UCSD-AML1 (cell line): Measurements from ENCODE around the gene CEP85L.

Experiments used
- DNase-seq: peaks from one replicate; lab custom pipeline; 2025; ENCODE audit not compliant: unreplicated experiment; lab: John Stamatoyannopoulos, UW

CEP85L gene

DNA sequence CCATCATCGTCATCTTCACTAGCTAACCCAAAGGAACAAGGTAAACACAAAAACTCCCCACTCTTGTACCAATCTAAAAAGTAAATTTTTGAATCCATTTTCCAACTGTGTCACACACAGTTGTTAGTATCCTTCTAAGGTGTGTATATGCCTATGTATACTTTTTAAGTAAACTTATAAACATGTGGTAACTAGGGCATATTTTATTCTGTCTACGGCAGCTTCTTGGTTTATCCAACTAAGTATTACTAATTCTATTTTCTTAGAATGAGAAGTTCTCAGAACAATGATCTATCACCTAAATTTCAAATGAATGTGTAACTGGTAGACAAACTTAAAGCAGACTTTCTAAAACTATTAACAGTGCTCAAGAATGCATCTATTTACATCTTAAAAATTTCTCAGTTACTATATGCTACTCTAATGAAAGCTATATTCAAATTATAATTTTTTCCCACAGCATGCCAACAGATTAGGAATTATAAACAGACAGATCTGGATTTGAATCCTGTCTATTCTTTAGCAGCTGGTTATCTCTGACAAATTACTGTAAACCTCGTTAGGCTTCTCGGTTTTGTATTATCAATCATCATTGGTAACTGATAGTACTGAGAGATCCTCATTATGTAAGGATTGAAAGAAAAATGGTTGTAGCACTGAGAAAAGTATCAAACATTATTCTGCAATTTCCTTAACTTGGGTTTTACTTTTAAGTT, 105.1 kb downstream of the CEP85L start:
- no peak for DNase-seq

DNA sequence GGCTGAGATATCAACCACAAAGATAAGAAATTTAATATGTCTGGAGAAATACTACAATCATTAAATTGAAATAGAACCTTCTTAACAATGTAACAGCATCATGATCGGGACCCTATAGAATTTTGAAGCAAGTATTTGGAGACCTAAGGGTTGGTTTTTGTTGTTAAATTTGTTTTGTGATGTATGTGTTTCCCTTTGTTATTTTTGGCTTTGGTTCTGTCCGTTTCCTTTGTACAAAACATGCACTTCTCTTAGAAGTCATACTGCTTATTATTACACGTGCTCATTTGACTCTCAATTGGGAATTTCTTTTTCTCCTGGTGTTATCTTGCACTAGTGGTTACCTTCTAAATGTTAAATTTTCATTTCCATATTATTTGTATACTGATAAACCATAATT, 107.3 kb downstream of the CEP85L start:
- no peak for DNase-seq

DNA sequence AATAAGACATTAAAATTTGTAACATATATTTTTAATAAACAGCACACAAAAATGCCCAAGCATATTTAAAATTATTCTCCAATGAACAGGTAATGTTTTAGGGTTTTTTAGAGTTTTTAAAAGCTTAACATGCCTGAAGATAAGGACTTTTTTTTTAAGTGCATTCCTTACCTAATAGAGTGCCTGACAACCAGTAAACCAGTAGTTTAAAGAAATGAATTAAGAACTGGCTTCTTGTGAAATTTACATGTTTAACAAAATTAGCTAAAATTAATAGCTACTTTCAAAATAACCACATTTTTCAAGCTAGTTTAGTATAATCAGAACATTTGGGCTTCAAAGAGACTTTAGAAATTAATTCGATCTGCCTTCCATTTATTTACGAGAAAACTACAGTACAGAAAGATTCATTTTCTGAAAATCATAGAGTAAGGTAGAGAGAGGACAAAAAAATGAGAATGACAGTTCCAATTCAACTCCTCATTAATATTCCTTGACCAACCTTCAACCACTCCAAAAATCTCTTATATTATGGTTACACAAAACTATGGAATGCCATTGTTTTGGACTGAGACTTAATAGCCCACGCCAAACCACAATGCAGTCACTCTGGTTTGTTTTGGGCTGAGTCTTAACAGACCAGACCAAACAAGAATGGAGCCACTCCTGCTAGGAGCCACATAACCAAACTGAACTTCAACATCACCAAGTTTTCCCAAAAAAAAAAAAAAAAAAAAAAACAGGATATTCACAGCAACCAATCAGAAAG, 109.0 kb downstream of the CEP85L start:
- DNase-seq = no peak

DNA sequence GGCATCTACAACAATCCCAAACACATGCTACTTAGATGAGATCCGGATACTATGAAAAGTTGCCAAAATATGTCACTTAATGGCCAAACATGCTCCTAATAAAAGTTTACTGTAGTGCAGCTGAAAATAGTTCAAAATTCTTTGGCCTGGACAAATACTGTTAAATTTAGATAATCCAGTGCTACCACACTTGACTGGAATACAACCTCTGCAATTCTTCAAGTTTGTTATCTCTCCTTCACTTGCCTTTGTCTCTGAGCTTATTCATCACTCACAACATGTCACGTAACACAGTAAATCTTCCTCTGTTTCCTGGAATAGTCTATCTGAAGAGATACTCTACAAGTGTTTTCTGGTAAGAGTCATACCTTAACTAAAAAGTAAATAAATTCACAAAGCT, 113.8 kb downstream of the CEP85L start:
- DNase-seq = no peak

DNA sequence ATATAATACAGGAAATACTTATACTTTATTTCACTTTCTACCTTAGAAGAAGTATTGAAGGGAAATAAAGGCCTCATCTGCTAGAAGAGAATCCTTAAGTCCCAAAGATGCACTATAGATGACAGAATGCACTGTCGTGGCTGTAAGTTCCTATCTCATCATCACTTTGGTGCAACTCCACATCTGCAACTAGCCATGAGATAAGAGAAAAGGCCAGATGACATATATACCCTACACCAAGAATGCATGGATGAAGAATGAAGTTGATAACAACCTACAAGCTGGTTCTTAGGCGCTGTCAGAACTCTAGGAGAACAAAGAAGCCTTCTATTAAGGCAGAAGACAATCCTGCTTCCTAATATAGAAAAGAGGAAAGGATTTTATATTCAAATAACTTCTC, 114.9 kb downstream of the CEP85L start:
- DNase-seq = no peak

DNA sequence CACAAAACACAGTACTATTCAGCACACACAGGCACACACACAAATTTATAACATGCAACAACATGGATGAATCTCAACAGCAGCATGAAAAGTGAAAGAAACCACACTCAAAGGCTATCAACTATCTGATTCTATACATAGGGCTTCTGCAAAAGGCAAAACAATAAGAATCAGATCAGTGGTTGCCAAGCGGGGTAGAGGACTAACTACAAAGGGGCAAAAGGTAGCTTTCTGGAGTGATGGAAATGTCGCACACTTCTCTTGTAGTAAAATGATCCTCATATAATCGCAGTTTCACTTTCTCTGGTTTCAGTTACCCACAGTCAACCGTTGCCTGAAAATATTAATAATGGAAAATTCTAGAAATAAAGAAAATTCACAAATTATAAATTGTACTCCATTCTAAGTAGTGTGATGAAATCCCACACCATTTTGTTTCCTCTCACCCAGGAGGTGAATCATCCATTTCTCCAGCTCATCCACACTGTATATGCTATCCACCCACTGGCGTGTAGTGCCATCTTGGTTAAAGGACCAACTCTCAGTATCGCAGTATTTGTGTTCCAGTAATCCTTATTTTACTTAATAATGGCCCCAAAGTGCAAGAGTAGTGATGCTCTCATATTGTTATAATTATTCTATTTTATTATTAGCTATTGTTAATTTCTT, 116.1 kb downstream of the CEP85L start:
- DNase-seq = no peak

DNA sequence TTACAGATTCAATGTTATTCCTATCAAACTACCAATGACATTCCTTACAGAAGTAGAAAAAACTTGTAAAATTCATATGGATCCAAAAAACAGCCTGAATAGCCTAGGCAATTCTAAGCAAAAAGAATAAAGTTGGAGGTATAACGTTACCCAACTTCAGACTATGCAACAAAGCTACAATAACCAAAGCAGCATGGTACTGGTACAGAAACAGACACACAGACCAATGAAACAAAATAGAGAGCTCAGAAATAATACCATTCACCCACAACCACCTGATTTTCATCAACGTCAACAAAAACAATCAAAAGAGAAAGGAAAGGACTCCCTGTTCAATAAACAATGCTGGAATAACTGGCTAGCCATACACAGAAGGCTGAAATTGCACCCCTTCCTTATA, 120.4 kb downstream of the CEP85L start:
- DNase-seq = no peak

DNA sequence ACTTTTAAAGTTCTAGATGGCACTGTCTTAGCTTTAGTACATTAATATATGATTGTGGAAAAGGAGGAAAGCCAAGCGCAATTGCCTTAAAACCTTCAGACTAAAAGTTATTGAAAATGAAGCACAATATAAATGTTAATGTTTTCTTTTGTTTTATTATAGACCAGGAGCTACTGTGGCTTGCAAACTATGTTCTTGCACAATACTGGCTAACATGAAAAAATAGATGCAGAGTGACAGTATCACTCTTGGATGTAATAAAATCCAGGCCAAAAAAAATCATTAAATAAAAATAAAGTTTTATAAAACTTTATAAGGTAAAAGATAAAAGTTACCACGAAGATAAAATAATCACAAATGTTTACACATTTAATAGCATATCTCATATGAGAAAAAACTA, 121.6 kb downstream of the CEP85L start:
- no peak for DNase-seq

DNA sequence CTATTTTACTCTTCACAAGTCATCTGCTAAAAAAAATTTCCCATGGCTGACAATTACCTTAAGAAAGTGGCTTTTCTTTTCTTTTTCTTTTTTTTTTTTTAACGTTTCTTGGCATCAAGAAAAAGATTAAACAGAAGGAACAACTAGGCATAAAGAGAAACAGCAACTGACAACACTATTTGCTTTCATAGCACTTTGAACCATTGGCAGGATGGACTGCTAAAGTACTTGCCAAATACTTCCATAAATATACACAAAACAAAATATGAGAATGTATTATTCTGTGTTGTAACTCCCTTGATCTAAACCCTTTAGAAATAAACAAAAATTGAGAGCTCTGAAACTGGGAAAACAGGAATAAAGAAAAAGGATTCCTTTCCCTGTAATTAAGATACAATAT, 123.3 kb downstream of the CEP85L start:
- no peak for DNase-seq

DNA sequence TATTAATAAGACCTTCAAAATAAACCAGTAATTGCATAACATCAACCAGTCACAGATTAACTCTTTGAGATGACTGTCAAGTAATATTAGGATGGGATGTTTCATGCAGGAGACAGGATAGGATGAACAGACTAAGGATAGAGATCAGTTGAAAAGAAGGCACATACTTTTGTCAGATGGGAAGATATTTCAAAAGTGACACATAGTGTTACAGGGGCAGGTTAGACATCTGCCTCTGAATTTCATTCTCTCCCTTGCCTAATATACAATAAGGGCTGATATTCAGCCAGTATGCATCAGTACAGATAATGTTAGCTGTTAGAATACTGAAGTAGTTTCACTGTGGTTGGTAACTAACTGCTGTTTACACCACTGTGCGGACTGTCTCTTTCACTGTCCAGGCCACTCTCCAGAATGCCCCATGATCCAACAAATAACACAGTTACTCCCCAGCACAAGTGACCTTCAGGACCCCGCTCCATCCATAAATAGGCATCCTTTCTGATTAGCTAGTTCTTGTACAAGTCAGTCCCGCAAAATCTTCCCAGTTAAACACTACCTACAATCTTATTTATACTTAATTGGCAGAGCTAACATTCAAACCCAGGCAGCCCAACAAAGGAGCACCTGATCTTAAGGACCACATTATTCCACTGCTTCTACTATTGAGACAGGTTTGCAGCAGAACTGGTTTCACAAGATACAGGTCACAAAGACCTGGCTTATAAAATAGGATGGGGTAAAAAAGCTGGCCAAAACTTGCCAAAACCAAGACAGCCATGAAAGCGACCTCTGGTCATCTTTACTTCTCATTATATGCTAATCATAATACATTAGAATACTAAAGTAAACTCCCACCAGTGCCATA, 125.2 kb downstream of the CEP85L start:
- DNase-seq = no peak

DNA sequence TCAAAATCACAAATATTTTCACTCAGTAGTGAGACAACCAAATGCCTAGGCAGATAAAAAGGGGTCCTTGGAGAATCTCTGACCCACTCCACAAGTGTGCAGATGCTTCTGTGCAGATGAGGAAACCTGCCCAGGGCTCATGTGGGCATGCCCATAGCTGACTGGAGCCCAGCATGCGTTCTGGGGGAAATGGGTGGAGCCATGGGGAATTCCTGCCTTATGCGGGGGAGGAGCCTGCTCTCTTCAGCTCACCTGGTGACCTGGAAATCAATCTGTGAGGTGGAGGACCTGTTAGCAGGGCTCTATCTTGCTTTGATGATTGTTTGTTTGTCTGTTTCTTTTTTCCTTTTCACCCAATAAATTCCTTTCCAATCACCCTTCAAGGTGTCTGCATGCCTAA, 126.7 kb downstream of the CEP85L start:
- DNase-seq = no peak

DNA sequence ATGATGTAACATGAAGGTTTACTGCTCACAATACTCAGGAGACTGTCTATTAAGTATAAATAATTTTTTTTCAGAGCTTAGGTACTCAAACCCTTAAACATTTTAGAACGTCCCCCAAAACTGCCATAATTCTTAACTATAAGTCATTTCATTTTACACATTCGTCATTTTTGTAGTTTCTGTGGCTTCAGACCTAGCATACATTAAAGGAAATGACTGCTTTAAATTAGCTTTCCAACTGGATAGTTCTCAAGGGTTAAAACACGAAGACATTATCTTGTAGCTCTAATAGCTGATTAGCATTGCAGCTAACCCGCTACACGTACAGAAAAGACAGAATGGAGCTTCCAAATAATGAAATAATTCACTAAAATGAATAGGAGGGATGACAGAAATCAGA, 128.2 kb downstream of the CEP85L start:
- DNase-seq = no peak

DNA sequence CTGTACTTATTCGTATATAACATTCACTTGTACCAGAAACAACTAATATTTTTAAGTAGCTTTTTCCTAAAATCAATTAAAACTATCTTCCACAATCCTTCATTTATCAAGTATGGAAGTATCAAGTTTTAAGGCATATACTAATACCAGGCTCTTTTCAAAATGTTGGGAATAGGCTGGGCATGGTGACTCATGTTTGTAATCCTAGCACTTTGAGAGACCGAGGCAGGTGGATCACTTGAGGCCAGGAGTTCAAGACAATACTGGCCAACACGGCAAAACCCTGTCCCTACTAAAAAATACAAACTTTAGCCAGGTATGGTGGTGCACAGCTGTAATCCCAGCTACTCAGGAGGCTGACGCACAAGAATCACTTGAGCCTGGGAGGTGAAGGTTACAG, 129.0 kb downstream of the CEP85L start:
- no peak for DNase-seq

DNA sequence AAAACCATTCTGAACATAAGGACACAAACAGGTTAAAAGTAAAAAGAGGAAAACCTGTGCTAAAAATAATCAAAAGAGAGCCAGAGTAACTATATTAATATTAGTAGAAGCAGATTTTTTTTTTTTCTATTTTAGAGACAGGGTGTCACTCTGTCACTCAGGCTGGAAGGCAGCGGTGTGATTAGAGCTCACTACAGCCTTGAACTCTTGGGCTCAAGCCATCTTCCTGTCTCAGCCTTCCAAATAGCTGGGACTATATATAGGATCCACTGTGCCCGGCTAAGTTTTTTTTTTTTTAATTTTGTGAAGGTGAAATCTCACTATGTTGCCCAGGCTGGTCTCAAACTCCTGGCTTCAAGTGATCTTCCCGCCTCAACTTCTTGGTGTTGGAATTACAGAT, 136.7 kb downstream of the CEP85L start:
- DNase-seq = no peak

DNA sequence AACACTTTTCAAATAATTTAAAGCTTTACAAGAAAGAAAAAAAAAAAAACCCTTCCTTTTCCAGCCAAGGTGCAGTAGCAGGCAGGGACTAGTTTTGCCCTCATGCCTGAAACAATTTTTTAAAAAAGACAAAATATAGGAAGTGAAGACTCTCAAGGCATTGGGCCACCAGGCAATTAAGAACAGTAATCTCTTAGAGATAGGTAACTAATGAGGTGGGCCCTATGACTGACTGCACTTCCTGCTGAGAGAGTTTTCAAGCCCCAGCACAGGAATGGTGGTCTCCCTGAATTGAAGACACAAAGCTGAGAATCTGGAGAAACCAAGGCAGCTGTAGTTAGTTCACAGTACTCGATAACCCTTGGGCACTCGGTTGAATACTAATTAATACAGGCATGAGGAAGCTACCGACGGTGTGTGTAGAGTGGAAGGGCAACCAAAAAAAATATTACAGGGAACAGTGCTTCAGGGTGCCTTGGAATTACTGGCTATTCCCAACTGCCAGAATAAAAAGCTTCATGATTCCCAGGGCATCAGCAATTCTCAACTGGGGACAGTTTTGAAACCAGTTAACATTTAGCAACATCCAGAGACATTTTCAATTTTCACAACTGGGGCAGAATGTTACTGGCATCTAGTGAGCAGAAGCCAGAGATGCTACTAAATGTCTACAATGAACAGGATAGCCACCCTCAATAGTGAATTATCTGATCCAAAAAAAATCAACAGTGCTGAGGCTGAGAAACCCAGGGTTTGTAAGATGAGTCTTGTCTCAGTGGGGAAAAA, 139.3 kb downstream of the CEP85L start:
- DNase-seq = no peak

DNA sequence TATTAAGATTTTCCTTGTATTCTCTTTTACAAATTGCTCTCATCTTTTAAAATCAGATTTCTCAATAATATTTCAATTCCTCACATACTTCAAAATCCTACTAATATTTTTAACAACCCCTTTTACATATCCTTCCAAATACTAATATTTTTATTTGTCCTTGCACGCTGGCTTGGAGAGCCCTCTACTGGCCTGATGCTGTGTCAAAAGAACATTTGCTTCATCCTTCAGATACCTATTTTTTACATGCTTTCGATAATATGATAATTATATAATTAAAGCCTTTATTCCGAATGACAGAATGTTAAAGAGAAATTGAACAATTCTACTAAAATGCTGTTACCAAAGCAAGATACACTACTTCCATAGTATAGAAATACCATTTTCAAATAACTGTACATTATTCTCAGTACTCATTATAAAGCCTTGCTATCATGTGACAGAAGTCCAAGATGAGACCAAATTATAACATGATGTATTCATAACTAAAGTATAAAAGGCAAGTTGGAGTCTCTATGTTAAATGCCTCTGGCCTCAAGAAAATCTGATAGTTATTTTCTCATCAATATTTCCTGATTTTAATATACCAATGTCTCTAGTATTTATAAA, 142.3 kb downstream of the CEP85L start:
- DNase-seq = no peak

DNA sequence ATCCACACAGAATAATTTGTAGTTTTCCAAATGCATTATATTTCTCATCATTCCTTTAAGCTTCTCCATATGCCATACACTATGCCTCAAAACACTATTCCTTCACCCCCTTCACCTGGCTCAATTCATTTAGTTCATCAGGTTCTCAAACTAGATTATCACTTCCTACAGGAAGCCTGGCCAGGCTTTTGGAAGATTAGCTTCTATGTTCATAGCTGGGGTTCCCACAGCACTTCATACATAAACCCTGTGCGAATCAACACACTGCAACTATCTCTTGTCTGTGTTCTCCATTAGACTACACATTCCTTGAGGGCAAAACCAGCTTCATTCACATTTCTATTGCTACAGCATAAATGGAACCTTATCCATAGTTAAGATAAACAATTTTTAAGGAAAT, 143.8 kb downstream of the CEP85L start:
- DNase-seq = no peak

DNA sequence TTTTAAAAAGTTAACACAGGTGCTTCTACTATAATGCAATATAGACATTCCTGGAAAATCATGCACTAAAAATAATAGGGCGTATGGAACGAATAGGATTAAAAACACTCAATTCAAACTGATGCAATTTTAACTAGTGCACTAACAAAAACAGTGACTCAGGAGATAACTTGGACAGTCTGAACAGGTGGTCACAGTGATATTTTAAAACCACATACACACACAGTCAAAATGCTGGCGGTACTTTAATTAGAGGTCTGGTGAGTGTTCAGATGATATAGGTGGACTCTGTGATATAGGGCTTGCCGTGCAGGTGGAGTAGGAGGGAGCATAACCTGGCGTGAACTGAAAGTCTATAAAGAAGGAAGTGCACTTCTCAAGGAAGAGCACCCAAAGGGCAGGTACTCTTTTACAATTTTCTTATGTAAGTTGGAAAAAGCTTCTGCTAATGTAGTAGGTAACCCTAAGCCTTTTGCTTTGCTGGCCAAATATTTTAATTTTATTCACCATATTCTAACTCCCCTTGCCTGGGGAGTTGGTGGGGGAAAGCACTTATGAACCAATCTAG, 145.2 kb downstream of the CEP85L start:
- DNase-seq = no peak

DNA sequence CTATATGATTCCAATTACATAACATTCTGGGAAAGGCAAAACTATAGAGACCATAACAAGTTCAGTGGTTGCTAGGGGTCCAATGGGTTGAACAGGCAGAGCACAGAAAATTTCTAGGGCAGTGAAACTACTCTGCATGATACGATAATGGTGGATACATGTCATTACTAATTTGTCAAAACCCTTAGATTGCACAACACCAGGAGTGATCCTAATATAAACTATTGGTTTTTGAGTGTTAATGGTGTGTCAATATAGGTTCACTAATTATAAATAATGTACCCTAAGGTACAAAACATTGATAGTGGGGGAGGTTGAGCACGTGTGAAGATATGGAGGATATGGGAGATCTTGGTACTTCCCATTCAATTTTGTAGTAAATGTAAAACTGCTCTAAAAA, 145.7 kb downstream of the CEP85L start:
- DNase-seq = no peak

DNA sequence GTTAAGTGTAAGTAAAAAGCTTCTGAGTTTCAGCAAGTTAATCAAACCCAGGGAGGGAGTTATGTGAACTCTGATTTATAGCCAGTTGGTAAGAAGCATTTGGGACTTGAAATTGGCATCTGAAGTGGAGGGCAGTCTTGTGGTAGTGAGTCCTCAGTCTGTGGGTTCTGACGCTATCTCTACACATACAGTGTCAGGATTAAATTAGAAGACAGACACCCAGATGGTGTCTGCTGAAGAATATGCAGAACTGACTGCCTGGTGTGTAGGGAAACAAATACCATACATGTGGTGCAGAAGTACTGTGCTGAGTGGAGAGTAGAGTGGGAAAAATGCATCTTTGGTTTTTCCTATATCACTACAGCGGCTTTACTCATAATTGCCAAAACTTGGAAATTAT, 146.8 kb downstream of the CEP85L start:
- no peak for DNase-seq
